GM19395 (cell line): Measurements from ENCODE around the gene ARFGAP1.

ENCODE experiments used
- ATAC-seq: cut with Tn5 transposase; IDR thresholded peaks from one replicate; pipeline ENCODE4 v1.9.1; 2021; ENCODE audit warnings: mild to moderate bottlenecking, moderate library complexity; ENCODE audit not compliant: unreplicated experiment

The ARFGAP1 gene

GRCh38 chr20:63317061-63317460, 44.4 kb downstream of the ARFGAP1 start:
- ATAC-seq, result no peak

- ATAC-seq, result no peak
Measured at GRCh38 chr20:63317601-63318291, 45.1 kb downstream of the ARFGAP1 start.

GRCh38 chr20:63318391-63319163, 46.0 kb downstream of the ARFGAP1 start:
- ATAC-seq, result no peak

- no peak for ATAC-seq
Measured at GRCh38 chr20:63319164-63320040, 46.8 kb downstream of the ARFGAP1 start.

GRCh38 chr20:63320041-63320511, 47.5 kb downstream of the ARFGAP1 start:
- no peak for ATAC-seq

GRCh38 chr20:63320616-63321147, 48.1 kb downstream of the ARFGAP1 start:
- no peak for ATAC-seq

GRCh38 chr20:63321148-63321831, 48.7 kb downstream of the ARFGAP1 start:
- ATAC-seq, result no peak

GRCh38 chr20:63322146-63322932, 49.7 kb downstream of the ARFGAP1 start:
- no peak for ATAC-seq

- ATAC-seq, result no peak
Measured at GRCh38 chr20:63322933-63323273, 50.3 kb downstream of the ARFGAP1 start.

GRCh38 chr20:63323357-63323981, 50.9 kb downstream of the ARFGAP1 start:
- no peak for ATAC-seq

GRCh38 chr20:63325021-63325471, 52.4 kb downstream of the ARFGAP1 start:
- no peak for ATAC-seq

- no peak for ATAC-seq
Measured at GRCh38 chr20:63325554-63326313, 53.1 kb downstream of the ARFGAP1 start.

- no peak for ATAC-seq
Measured at GRCh38 chr20:63326314-63327230, 54.0 kb downstream of the ARFGAP1 start.

GRCh38 chr20:63327231-63327745, 54.7 kb downstream of the ARFGAP1 start:
- ATAC-seq, result no peak

- no peak for ATAC-seq
Measured at GRCh38 chr20:63328026-63328700, 55.5 kb downstream of the ARFGAP1 start.

GRCh38 chr20:63328718-63329275, 56.2 kb downstream of the ARFGAP1 start:
- no peak for ATAC-seq
